Heart right ventricle (tissue), 16 donors: ENCODE measurements around the gene PRKN. TPM values are rescaled to one million over a fixed set of nuclear protein-coding genes. Genes with fewer than 3 reads are reported as not detected.

Experiments
- ATAC-seq, 8 donors: fragments of 200-7000 bp; cut with Tn5 transposase; one replicate each; pipeline ENCODE4 v1.9.1; 2020; ENCODE audit warnings: mild to moderate bottlenecking in 8 of 8, moderate library complexity in 8 of 8, moderate number of reproducible peaks in 1 of 8
- DNase-seq, 2 donors: peaks; one replicate each; pipeline ENCODE4 v3.0.0-alpha.2; 2020
- H3K27ac ChIP-seq, 10 donors: fragments of 200-600 bp; sonication (generic) in 2 of 10; one replicate each; pipeline versions ENCODE4 v1.5.0 to v1.8.0; 2020 to 2022; ENCODE audit warnings: mild to moderate bottlenecking in 3 of 10
- H3K27me3 ChIP-seq, 7 donors: fragments of 200-600 bp; one replicate each; pipeline ENCODE4 v1.8.0; 2021 to 2022; ENCODE audit warnings: mild to moderate bottlenecking in 2 of 7
- H3K36me3 ChIP-seq, 9 donors: fragments of 200-600 bp; sonication (generic) in 1 of 9; one replicate each; pipeline versions ENCODE4 v1.5.0 to v1.8.0; 2020 to 2022; ENCODE audit warnings: mild to moderate bottlenecking in 2 of 9
- H3K4me1 ChIP-seq, 9 donors: fragments of 200-600 bp; sonication (generic) in 1 of 9; one replicate each; pipeline versions ENCODE4 v1.5.0 to v1.8.0; 2020 to 2022; ENCODE audit warnings: mild to moderate bottlenecking in 4 of 9
- H3K4me3 ChIP-seq, 10 donors: fragments of 200-600 bp; sonication (generic) in 2 of 10; one replicate each; pipeline versions ENCODE4 v1.5.0 to v1.8.0; 2020 to 2022; ENCODE audit warnings: mild to moderate bottlenecking in 7 of 10, moderate library complexity in 2 of 10
- H3K9me3 ChIP-seq, 11 donors: fragments of 200-600 bp in 10 of 11; sonication (generic) in 2 of 11; one replicate each; pipeline versions ENCODE4 v1.5.0 to v1.8.0; 2013 to 2022; ENCODE audit warnings: mild to moderate bottlenecking in 2 of 11, control low read depth in 1 of 11, moderate library complexity in 1 of 11
- WGBS, 2 donors: extraction: QIAGEN DNeasy Blood & Tissue Kit; methylation state at CpG; one replicate each; pipeline ENCODE4 v1.1.7; 2013; ENCODE audit warnings: inconsistent platforms in 1 of 2; 5-methylcytosine and 5-hydroxymethylcytosine counted together
- intact Hi-C, 10 donors: fragments of 100-400 bp; cut with DNase I; formaldehyde crosslinking; loops; one replicate each; pipeline versions ENCODE4 v1.11.1 to v1.14.2; 2022
- polyA plus RNA-seq, 2 donors: library from polyadenylated mRNA; stranded (reverse); fragments of 200-250 nt; gene quantifications; one replicate each; pipeline ENCODE4 v1.2.3, GENCODE V29; 2013
- total RNA-seq, 10 donors: library from RNA; stranded (reverse); fragmentation: NEBNext Ultra II Directional in 3 of 10; extraction: Animal tissue kit (Norgen Biotek cat#: 25700) in 3 of 10; gene quantifications; one replicate each; pipeline versions ENCODE4 v1.2.1 to v1.2.4, GENCODE V29; 2021 to 2023
- TF ChIP-seq, protein P1 (sequence below), 9 donors: fragments of 200-600 bp; sonication (generic) in 2 of 9; IDR thresholded peaks; one replicate each; pipeline versions ENCODE4 v1.5.0 to v1.8.0; 2021 to 2022; ENCODE audit warnings: antibody characterized with exemption in 9 of 9, mild to moderate bottlenecking in 5 of 9, moderate library complexity in 1 of 9
- donor health status: Arrhythmogenic right ventricular cardiomyopathy.
- donor health status: ischemic (EF 13 %, LVEDD 7.1; RV severe dilation, severe dysfunction).
- donor health status: healthy with polysubstance abuse.
- donor health status: DM: no; HTN: yes; CAD: no.
- donor health status: DM: no; HTN: no; CAD: no.
- donor health status: ischemic (EF 25% LVEDD 6.9; RV normal size, moderate dysfunction).
- donor health status: ischemic (EF 25% LVEDD 5.7; RV mildly dilated, moderate dysfunction).
- donor health status: healthy.
- donor health status: DM: yes; HTN: yes; CAD: no.
- donor health status: Ischemic cardiomyopathy.
- donor health status: ischemic (EF 35%, LVEDD 5.7; RV mildly dilated, moderate dysfunction).
- donor health status: nonischemic (EF 11% LVEDD 7.7; RV severe dilation, severe dysfunction).
- donor health status: DM: yes; HTN: yes; CAD: no.
- donor health status: PGD.
- donor health status: ischemic (EF 29% LVEDD 5.4; RV normal size, mild dysfunction).
- donor health status: nonischemic (EF 23%, LVEDD 6.1; RV moderate dilation, normal function).

Gene PRKN
- total and polyA plus RNA-seq, 12 donors, result 2.3 to 27.7 (median 26.3) TPM

DNA sequence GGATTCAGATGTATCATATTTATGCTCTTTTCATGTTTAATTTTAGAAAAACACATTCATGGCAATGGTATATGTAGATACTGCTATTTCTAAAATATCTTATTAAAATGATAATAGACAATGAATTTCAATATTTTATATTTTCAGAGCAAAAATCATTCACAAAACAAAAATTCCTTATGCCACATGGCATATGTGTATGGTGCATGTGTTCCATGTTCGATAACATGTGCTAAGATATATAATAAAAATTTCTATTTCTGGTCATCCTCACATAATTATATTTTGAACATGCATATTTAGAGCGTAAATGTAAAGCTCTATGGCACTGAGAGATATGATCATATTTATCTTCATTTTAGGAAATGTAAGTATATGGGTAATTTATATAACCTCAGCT, 847.5 kb downstream of the PRKN start:
- ATAC-seq (no peak), DNase-seq (no peak)
- Histone ChIP-seq H3K27ac (no peak overlapping the region), H3K36me3 (no peaks in the 10 kb centered on the region), H3K9me3 (peaks cover 0 to 6% (median 0%) of the 10 kb centered on the region in 11 donors), H3K4me3 (no peak overlapping the region), H3K4me1 (no peaks in the 10 kb centered on the region), H3K27me3 (no peaks in the 10 kb centered on the region)
- TF ChIP-seq, protein P1, sequence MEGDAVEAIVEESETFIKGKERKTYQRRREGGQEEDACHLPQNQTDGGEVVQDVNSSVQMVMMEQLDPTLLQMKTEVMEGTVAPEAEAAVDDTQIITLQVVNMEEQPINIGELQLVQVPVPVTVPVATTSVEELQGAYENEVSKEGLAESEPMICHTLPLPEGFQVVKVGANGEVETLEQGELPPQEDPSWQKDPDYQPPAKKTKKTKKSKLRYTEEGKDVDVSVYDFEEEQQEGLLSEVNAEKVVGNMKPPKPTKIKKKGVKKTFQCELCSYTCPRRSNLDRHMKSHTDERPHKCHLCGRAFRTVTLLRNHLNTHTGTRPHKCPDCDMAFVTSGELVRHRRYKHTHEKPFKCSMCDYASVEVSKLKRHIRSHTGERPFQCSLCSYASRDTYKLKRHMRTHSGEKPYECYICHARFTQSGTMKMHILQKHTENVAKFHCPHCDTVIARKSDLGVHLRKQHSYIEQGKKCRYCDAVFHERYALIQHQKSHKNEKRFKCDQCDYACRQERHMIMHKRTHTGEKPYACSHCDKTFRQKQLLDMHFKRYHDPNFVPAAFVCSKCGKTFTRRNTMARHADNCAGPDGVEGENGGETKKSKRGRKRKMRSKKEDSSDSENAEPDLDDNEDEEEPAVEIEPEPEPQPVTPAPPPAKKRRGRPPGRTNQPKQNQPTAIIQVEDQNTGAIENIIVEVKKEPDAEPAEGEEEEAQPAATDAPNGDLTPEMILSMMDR (IDR thresholded peaks at IDR 0.05), result no peak
- WGBS, 2 donors, result 96 to 100% methylated on average over 2 of the region's 2 CpGs
- intact Hi-C loops, result no loop called here

GRCh38 chr6:161876231-161876630, 851.3 kb downstream of the PRKN start:
- H3K4me3 ChIP-seq, result no peak overlapping the region
- no peak overlapping the region for H3K27ac ChIP-seq
- ATAC-seq (no peak), DNase-seq (no peak)
- no peaks in the 10 kb centered on the region for H3K36me3 ChIP-seq
- 94 to 98% methylated on average over 8 of the region's 8 CpGs for WGBS, 2 donors
- H3K9me3 ChIP-seq, result peaks cover 0 to 11% (median 0%) of the 10 kb centered on the region in 11 donors
- no peaks in the 10 kb centered on the region for H3K4me1 ChIP-seq
- H3K27me3 ChIP-seq, result no peaks in the 10 kb centered on the region
- intact Hi-C loops, result loop anchor here in 1 of 10 donors (10.0 kb wide), 1 partner anchor 139 kb away; no protein-coding TSS in a partner anchor
- TF ChIP-seq, protein P1 (IDR thresholded peaks at IDR 0.05), result no peak

- 85 to 92% methylated on average over 4 of the region's 4 CpGs for WGBS, 2 donors
- TF ChIP-seq, protein P1 (IDR thresholded peaks at IDR 0.05), result no peak
Observed at GRCh38 chr6:161870236-161870901, 857.2 kb downstream of the PRKN start.

DNA sequence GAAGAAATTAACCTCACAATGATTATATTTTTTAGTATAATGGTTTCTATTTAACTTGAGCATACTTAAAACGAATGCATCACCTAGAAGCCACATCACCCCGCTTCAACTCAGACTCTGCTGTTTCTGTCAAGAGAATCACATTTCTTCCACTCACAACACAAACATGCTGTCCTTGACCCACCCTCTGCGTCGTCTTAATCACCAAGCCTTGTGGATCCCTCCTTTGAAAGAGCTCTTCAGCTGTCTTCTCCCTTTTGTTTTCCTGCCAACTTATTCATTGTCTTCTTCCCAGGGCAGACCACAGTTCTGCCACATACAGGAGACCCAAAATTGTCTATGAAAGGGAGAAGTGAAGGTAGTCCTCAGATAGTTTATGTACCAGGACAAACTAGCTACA, 858.1 kb downstream of the PRKN start:
- 87 to 91% methylated on average over 4 of the region's 4 CpGs for WGBS, 2 donors
- Histone ChIP-seq H3K4me1 (no peaks in the 10 kb centered on the region), H3K9me3 (peaks cover 0 to 5% (median 0%) of the 10 kb centered on the region in 11 donors), H3K27ac (no peak overlapping the region), H3K27me3 (no peaks in the 10 kb centered on the region), H3K4me3 (no peak overlapping the region), H3K36me3 (no peaks in the 10 kb centered on the region)
- intact Hi-C loops, result no loop called here
- no peak for DNase-seq
- no peak for ATAC-seq
- TF ChIP-seq, protein P1 (IDR thresholded peaks at IDR 0.05), result no peak

More at GRCh38 chr6:161870236-161870901, 857.2 kb downstream of the PRKN start:
- H3K27ac ChIP-seq, result no peak overlapping the region
- H3K36me3 ChIP-seq, result no peaks in the 10 kb centered on the region
- DNase-seq (no peak), ATAC-seq (no peak)
- H3K4me3 ChIP-seq, result no peak overlapping the region
- intact Hi-C loops, result loop anchor here in 1 of 10 donors (10.0 kb wide), 1 partner anchor 144 kb away; no protein-coding TSS in a partner anchor
- peaks cover 0 to 5% (median 0%) of the 10 kb centered on the region in 11 donors for H3K9me3 ChIP-seq
- H3K27me3 ChIP-seq, result no peaks in the 10 kb centered on the region
- H3K4me1 ChIP-seq, result no peaks in the 10 kb centered on the region
